GM03348 (cell line): Measurements from ENCODE around the gene PSMA3.
"Not testable (repeated sequence)": the region's sequence is repeated elsewhere in the genome, so short reads cannot be mapped to it uniquely, and the experiment has no call there.

Source experiments
- DNase-seq: peaks from one replicate; pipeline ENCODE4 v3.0.0; 2012; ENCODE audit warnings: low spot score

Gene PSMA3

DNA sequence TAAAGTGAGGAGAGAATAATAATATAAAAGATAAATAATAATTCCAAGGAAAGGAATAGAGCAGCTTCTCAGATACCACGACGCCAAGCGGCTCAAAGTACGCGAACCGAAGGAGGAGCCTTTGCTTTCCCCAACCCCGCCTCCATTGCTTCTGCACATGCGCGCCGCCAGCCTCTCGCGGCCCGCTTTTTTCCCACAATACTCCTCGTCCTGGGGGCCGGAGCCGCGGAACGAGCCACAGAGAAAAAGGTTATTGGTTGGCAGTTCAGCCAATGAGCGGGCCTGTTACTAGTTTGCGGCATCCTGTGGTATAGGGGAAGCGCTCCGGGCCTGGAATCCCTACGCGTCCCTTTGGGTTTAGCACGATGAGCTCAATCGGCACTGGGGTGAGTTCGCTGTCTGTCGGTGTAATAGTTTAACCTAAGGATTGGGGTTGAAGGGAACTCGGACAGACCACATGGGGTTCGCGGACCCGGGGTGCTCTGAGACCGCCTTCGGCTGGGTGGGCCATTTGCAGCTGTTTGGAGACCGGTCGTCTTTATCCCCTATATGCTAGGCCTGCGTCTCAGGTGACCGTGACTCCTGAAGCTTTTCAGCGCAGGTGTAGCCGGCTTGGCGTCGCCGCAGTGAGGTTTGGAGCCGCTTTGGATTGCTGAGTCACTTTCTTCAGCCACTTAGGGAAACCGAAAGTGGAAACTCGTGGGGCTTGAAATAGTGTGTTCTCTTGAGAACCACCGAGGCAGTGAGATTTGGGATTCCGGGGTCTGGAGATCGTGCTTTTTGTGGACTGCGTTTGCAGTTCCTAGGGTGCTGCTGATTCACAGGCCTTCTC lies at the start of gene PSMA3:
TSS of gene PSMA3 (plus strand) at position 288 of the 832 bp plus-strand sequence. CDS start at position 366, 78 bp downstream.
- DNase-seq, result peak; percentile 98

DNA sequence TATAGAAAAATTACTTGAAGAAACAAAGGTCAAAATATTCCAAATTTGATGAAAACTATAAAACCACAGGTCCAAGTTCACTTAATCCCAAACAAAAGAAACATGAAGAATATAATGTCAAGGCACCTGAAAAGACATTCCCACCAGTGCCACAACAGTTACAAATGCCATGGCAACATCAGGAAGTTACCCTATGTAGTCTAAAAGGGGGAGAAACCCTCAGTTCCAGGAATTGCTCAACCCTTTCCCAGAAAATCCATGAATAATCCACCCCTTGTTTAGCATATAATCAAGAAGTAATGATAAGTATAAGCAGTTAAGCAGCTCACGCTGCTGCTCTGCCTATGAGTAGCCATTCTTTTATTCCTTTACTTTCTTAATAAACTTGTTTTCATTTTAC lies 48.4 kb upstream of the PSMA3 start:
- DNase-seq, result no peak

DNA sequence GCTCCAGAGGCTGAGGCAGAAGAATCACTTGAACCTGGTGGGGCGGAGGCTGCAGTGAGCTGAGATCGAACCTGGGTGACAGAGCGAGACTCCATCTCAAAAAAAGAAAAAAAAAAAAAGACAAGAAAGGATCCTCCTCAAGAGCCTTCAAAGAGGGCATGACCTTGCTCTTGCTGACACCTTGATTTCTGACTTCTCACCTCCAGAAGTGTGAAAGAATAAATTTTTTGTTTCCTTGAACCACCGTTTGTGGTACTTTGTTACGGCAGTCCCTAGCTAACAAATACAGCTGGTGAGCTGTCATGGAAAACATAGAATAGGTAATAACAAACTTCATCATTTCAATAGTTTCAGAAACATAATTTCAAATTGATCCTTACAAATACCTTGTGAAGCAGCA lies 46.6 kb upstream of the PSMA3 start:
- DNase-seq, result no peak

DNA sequence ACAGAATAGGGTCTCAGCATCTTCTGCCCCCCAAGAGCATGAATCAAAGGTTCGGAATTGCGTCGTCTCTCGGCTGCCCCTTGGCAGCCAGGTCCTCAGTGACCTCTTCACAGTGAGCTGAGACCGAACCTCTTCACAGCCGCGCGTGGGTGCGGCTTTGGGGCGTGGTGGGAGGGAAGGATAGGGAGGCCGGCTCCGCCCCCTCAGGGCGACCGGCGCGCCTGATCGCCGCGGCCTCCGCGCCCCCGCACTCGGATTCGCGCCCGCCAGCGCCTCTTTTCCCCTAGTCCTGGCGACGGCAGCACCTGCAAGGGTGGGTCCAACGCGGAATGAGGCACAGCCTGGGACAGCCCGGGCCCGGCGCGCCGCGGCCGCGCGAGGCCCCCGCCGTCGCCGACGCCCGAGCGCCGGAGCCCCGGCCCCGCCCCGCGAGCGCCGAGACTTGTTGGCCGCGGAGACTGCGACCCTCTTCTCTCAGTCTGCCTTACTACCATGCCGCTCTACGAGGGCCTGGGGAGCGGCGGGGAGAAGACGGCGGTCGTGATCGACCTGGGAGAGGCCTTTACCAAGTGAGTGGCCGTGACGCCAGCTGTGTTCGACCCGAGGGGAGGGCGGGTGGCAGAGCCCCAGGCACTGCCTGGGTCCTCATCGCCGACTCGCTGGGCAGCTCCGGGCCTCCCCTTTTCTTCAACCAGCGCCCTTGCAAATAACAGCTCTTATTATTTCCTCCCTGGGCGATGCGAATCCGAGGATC lies 44.7 kb upstream of the PSMA3 start, which contains the start of gene ACTR10:
TSS of gene ACTR10 (plus strand) at position 424 of the 754 bp plus-strand sequence. CDS start at position 493, 69 bp downstream.
- DNase-seq, result peak; percentile 96

DNA sequence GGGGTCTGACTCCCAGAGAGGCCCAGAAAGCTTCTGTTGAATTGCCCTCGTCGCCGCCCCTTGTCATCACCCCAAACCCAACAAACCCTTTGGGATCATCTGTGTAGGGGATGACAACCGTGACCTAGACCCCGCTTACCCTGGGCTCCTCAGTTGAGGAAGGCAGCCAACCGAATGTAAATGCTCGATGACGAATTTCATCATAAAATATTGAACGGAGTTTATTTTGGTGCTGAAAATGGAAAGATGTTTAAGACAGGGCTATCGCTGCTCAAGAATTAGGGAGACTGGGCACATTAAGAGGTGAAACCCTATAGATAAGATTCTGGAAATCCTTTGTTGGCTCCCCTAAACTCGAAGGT lies 44.2 kb upstream of the PSMA3 start:
- no peak for DNase-seq

DNA sequence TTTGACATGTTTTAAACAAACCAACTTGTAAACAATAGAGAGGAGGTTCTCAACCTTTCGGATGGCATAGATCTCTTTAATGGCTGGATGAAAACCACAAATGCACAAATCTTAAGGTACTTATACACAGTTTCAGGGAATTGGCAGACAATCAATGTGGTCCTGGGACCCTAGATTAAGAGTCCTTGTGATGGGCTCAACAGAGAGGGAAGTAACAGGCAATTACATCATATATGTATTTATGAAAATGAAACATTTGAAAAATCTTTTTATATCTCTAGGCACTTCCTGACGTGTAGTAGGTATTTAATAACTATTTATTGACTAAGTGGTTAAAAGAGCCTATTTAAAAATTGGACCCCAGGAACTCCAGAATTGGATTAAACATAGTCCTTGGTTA lies 43.8 kb upstream of the PSMA3 start:
- no peak for DNase-seq

DNA sequence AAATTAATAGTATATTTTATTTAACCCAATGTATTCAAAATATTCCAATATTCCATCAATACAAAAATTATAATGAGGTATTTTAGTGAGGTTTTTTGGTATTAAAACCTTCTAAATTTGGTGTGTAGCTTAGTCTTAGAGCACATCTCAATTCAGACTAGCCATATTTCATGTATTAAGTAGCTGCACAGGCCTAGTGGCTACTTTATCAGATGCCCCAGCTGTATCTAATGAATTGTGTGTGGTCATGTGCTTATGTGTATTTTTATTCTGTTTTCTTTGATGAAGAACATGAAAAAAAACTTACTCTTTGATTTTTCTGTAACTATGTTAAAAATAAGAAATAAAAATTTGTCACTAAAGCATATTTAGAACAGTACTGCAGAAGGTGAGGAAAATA lies 31.5 kb upstream of the PSMA3 start:
- no peak for DNase-seq

DNA sequence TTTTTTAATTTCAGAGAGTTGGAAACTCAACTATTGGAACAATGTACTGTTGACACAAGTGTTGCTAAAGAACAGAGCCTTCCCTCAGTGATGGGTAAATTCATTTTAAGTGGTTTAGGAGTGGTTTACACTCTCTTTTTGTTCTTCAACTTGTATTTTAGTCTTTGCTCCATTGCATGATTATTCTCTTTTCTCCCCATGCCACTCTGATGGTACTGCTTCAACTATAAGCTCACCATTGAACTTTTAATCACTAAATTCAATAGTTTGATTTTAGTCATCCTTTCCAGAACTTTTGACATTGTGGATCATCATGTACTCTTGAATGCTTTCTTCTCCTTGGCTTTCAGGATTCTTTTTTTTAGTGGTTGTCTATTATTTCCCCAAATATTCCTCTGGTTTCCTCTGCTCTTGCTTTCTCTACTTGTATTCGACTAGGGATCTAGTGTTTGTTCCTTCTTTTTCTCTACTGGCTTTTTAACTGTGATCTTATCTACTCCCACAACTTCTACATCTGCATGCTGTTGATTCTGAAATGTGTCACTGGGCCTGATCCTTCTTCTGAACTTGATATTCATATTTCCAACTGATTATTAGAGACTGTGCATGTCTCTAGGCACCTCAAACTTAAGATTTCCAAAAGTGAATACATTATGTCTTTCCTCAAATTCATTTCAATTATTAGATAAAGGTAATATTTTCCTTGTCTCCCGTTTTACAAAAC lies 29.3 kb upstream of the PSMA3 start:
- no peak for DNase-seq

DNA sequence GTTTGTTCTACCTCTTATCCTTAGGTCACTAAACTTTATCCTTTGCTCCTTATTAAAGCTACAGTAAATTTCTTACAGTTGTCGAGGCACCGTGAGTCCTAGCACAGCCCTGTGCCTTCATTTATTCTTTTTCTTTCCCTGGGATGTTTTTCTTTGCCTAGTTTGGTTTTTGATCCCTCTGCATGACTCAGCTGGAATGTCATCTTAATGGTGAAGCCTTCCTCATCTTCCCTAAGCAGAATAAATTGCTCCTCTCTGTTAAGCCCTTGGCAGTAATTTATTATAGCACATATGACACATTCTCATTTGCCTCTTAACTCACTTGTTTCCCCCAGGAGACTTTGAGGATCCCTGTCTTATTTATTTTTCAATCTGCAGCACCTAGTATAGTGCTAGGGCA lies 28.1 kb upstream of the PSMA3 start:
- peak; percentile 18 for DNase-seq

DNA sequence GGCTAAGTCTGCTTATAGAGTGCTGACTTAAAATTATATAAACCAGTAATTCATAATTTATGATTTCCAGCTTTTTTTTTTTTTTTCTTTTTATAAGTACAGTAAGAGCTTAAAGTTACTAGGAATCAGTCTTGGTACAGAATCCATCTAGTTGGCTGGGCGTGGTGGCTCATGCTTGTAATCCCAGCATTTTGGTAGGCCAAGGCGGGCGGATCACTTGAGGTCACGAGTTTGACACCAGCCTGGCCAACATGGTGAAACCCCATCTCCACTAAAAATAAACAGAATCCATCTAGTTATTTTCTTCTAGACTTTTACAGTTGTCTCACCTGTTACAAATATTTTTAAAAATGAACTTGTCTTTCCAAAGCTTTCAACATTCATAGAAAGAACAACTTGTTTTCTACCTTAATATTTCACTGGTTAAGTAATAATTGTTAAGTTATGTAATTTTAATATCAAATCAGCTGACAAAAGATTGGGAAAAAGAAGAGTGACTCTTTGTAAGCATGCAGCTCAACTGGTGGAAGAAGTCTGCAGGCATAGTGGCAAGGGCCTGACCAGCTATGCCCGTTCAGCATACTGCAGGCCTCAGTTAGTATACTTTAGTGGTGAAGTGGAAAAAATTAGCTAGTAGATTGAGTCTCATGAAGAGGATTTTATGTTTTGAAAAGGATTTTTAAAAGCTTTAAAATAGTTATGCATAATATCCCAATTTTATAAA lies 17.4 kb upstream of the PSMA3 start:
- DNase-seq, result no peak

DNA sequence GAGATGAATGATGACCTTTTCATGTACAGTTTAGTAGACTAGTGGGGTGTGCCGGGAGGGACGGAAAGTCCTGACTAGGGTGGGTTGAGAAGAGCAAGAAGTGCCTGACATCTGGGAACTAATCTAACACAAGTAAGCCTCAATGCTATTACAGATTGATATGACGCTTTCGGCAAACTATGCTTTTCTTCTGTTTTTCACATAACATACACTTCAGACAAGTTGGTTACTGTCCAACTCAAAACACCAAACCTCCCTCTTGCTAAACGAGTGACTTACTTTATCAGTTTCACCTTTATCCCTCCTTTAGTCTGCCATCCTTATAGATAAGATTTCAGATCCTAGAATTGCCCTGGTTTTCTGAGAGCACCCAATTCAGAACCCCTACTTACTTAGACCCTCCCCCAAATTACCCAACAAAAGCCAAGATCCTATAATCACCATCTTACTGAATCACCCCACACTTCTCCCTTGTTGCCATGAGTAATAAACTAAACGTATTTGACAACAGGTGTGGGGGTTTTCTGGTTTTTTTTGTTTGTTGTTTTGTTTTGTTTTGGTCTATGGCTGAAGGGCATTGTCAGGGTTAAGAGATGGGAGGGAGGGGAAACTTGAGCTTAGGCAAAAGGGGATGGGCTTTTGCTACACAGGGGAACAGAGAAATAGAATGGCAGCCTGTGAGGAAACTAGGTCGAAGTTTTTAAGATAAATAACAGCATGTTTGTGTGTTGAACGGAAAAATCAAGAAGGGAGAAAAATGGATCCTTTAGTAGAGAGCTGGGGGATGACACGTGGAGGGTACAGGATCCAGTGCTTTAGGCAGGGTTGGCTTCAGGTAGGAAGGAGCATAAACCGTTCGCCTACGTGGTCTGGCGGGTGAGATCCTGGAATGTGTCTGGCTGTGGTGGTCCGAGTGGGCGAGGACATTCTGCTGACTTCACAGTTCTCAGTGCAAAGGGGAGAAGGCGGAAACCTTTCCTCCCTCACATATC lies 6.1 kb upstream of the PSMA3 start:
- DNase-seq, result peak; percentile 22

DNA sequence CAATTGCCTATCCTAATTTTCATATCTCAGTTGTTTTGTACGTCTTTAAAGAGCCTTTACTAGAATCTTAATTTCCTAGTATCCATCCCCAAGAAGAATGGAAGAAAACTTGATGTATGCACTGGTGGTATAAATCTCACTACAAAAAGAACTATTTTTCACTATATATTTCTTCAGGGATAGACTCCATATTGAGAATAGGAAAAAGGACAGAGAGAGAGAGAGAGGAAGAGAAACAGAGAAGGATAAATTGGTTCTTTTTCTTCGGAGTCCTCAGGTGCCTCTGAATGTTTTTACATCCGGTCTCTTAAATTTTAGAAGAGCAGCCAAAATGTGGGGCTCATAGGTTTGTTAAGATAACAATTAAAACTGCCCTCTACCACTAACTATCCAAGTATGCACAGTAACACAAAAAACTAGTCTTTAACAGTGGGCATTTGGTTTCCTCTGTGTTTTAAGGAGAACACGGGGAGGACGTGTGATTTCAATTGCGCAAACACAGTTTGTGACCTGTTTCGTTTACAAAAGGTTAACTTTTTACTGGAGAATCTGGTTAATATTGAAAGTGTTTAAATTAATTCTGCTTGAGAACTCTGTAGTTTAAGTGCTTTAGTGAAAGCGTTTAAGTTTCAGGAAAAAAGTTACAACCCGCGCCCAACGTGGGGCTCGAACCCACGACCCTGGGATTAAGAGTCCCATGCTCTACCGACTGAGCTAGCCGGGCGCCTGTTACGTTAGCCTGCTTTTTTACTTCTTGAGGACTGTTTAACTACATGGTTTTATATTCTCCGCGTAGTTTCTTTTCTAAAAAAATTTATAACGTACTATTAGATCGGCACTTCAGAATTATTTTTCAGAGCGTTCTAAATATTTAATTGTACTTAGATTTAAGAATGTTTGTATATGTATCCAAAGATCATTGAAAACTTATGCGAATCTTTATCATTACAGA lies 5.1 kb upstream of the PSMA3 start:
- DNase-seq, result peak; percentile 39

DNA sequence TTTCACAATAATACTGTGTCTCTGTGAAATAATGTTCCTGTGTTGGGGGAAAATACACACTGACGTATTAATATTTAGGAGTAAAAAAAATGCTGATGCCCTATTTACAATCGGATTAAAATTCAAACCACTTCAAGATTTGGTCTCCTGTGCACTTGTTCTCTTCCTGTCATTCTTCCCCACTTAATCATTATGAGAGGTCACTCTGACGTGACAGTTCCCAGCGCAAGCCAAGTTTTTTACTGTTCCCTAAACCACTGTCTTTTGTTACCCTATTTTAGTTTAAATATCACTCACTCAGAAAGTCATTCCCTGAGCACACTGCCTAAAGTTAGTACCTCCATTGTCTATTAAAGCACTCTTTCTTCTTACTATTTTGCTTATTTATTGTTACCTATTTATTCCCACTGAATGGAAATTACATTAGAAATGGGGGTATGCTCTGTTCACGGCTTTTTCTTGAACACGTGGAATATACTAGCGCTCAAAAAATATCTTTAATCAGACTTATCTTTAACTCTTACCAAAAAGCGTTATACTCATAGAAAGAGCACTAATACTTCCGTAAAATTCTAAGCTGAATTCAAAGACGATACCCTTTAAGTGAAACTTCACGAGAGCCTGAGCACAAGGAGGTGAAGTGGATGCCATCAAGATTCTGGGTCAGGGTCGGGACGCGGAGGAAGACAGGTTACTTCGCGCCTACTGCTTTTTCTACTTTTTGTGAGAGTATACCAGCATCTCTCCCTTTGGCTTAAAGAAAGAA lies 670 bp upstream of the PSMA3 start:
- DNase-seq, result peak; percentile 25

DNA sequence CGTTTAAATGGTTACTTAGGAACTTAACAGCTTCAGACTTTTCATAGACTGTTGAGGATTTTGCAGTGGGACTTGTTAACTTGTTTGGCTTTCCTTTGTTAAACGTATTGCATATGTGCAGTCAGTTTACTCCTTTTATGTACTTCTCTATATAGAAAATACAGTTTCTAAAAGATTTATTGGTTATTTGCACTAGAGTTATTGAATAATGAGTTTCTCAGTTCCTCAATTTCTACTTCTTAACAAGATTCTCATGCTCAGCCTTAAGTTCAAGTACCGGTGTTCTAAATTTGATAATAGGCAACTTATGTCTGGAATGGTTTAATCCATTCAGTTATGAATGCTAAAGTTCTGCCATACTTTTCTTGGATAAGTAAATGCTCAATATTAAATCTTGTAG lies 919 bp downstream of the PSMA3 start:
- no peak for DNase-seq

DNA sequence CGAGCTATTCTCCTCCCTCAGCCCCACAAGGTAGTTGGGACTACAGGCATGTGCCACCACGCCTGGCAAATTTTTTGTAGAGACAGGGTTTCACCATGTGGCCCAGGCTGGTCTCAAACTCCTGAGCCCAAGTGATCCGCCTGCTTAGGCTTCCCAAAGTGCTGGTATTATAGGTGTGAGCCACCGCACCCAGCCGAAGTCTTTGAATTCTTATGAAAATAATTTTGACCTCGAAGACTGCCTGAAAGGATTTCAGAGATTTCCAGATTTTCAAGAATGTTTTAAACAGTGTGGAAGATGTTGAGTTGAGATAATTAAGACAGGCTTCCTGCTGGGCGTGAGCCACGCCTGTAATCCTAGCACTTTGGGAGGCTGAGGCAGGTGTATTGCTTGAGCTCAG lies 5.0 kb downstream of the PSMA3 start:
- DNase-seq, result no peak

DNA sequence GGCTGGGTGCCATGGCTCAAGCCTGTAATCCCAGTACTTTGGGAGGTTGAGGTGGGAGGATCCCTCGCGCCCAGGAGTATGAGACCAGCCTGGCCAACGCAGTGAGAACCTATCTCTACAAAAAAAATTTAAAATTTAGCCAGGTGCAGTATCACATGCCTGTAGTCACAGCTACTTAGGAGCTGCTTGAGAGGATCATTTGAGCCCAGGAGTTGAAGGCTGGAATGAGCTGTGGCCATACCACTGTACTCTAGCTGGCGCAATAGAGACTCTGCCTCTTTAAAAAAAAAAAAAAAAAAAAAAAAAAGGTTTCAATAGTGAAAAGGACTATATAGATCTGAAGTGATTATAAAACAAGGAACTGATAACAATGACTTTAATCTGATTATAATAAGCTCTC lies 13.5 kb downstream of the PSMA3 start:
- no peak for DNase-seq

DNA sequence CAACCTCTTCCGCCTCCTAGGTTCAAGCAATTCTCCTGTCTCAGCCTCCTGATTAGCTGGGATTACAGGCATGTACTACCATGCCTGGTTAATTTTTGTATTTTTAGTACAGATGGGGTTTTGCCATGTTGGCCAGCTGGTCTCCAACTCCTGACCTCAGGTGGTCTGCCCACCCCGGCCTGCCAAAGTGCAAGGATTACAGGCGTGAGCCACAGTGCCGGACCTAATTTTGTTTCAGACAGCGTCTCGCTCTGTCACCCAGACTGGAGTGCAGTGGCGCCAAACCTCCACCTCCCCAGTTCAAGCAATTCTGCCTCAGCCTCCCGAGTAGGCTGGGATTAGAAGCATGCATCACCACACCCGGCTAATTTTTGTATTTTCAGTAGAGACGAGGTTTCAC lies 17.4 kb downstream of the PSMA3 start:
- not testable (repeated sequence) for DNase-seq

DNA sequence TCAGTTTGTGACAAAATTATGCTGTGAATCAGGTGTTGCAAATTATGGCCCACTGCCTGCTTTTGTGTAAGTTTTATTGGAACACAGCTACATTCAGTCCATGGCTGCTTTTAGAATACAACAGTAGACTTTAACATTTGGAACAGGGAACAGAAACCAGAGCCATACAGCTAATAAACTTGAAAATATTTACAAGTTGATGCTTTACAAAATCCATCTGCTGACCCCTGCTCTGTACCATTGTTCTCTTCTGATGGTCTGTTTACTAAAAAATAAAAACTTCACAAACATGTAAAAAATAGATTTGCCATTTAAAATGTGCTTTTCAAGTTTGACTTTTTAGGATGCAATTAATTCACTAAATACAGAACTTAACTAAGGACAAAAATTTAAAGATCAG lies 20.8 kb downstream of the PSMA3 start:
- DNase-seq, result no peak

DNA sequence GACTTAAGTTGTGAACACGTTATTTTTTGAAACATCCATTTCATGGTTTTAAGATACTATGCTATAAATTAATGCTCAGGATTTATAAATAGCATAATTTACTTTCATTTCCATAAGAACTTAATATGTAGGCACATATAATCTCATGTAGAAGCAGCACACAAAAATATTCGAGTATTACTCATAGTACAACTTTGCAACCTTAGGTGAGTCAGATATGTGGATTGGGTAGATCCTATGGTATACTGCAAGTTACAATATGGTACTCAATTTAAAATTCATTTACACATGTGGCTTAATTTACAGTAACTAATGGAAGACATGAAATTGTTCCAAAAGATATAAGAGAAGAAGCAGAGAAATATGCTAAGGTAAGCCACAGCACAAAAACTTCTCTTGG lies 26.0 kb downstream of the PSMA3 start:
- no peak for DNase-seq
